MCF 10A (cell line): Measurements from ENCODE around the gene HECTD3. TPM values are rescaled to one million over a fixed set of nuclear protein-coding genes. Genes with fewer than 3 reads are reported as not detected.
"Not testable (repeated sequence)": the region's sequence is repeated elsewhere in the genome, so short reads cannot be mapped to it uniquely, and the experiment has no call there.

Experiments
- BruUV-seq: library from RNA; stranded (reverse); fragments of 400-500 nt; replicated peaks from 2 replicates; lab custom pipeline; 2021; lab: Mats Ljungman, UMichigan
- CTCF ChIA-PET: fragments of 300-600 bp; sonication (Branson Sonifier 250); formaldehyde crosslinking; extraction: SDS; loops from one replicate; lab custom pipeline; 2021; ENCODE audit warnings: antibody characterized with exemption, inconsistent platforms; lab: Yijun Ruan, JAX
- POLR2A ChIA-PET: fragments of 300-600, 350-650 bp; sonication (Branson Sonifier 250); formaldehyde crosslinking; extraction: SDS; loops from one replicate; lab custom pipeline; 2020; ENCODE audit warnings: antibody characterized with exemption, inconsistent platforms; lab: Yijun Ruan, JAX
- DNase-seq: peaks from one replicate; pipeline ENCODE4 v3.0.0-alpha.2; 2018; ENCODE audit not compliant: unreplicated experiment
- H3K27ac Mint-ChIP-seq: one replicate; pipeline ENCODE4 v1.8.0; 2022; ENCODE audit warnings: mild to moderate bottlenecking, low read depth, mixed read lengths; ENCODE audit not compliant: unreplicated experiment
- H3K27me3 Mint-ChIP-seq: one replicate; pipeline ENCODE4 v1.8.0; 2022; ENCODE audit warnings: mixed read lengths; ENCODE audit not compliant: insufficient read depth, unreplicated experiment
- H3K36me3 Mint-ChIP-seq: one replicate; pipeline ENCODE4 v1.8.0; 2022; ENCODE audit warnings: mild to moderate bottlenecking, moderate library complexity, mixed read lengths; ENCODE audit not compliant: insufficient read depth, unreplicated experiment
- H3K4me1 Mint-ChIP-seq: one replicate; pipeline ENCODE4 v1.8.0; 2022; ENCODE audit warnings: mixed read lengths; ENCODE audit not compliant: insufficient read depth, unreplicated experiment
- H3K4me3 Mint-ChIP-seq: one replicate; pipeline ENCODE4 v1.8.0; 2022; ENCODE audit warnings: mild to moderate bottlenecking, moderate library complexity, mixed read lengths; ENCODE audit not compliant: unreplicated experiment
- H3K9me3 Mint-ChIP-seq: one replicate; pipeline ENCODE4 v1.8.0; 2022; ENCODE audit warnings: mixed read lengths; ENCODE audit not compliant: unreplicated experiment
- CTCF ChIP-seq: fragments of 200-600 bp; IDR thresholded peaks from one replicate; pipeline ENCODE4 v1.8.0; 2022; ENCODE audit warnings: antibody characterized with exemption, mild to moderate bottlenecking; ENCODE audit not compliant: unreplicated experiment
- intact Hi-C: fragments of 100-400 bp; cut with micrococcal nuclease; formaldehyde crosslinking; loops from 2 replicates; pipeline ENCODE4 v1.14.1; 2022
- total RNA-seq: library from RNA; stranded (reverse); gene quantifications from 2 replicates; pipeline ENCODE4 v1.2.3, GENCODE V29; 2022

The HECTD3 gene
- total RNA-seq, 1 experiment from 2014 or later: 20.2 TPM

GRCh38 chr1:45002650-45003645, 8.2 kb downstream of the HECTD3 start:
- no TSS peak for BruUV-seq
- H3K4me1 Mint-ChIP-seq: no peaks in the 10 kb centered on the region
- POLR2A ChIA-PET: no interaction called here
- no peaks in the 10 kb centered on the region for H3K27me3 Mint-ChIP-seq
- intact Hi-C loops: no loop called here
- no peak overlapping the region for H3K27ac Mint-ChIP-seq
- DNase-seq: no peak
- CTCF ChIA-PET: interaction anchor here (0.6 to 1.8 kb wide), 4 partner anchors 9 to 168 kb away, joined by 3 to 7 read pairs (median 4); partner anchors contain the start of gene UROD
- no peak for TF ChIP-seq CTCF
- no peaks in the 10 kb centered on the region for H3K9me3 Mint-ChIP-seq
- H3K36me3 Mint-ChIP-seq: peaks cover 44% of the 10 kb centered on the region
- no peak overlapping the region for H3K4me3 Mint-ChIP-seq

GRCh38 chr1:45001576-45001975, 9.5 kb downstream of the HECTD3 start:
- H3K9me3 Mint-ChIP-seq, intact Hi-C loops, H3K27ac Mint-ChIP-seq, H3K4me3 Mint-ChIP-seq, BruUV-seq, H3K4me1 Mint-ChIP-seq, H3K27me3 Mint-ChIP-seq, DNase-seq: not testable (repeated sequence)
- H3K36me3 Mint-ChIP-seq: peaks cover 39% of the 10 kb centered on the region
- POLR2A ChIA-PET: interaction anchor here (2.2 kb wide), 1 partner anchor 11 kb away, joined by 5 read pairs; no protein-coding TSS in a partner anchor
- CTCF ChIA-PET: interaction anchor here (1.8 kb wide), 1 partner anchor 13 kb away, joined by 7 read pairs; no protein-coding TSS in a partner anchor

GRCh38 chr1:45001011-45001481, 10.1 kb downstream of the HECTD3 start:
- ChIA-PET CTCF (no interaction called here), POLR2A (interaction anchor here (1.0 to 2.2 kb wide), 2 partner anchors 10 to 12 kb away, joined by 5 to 6 read pairs; partner anchors contain the start of gene HECTD3)
- Mint-ChIP-seq H3K4me3 (no peak overlapping the region), H3K36me3 (peaks cover 34% of the 10 kb centered on the region), H3K27ac (no peak overlapping the region), H3K9me3 (no peaks in the 10 kb centered on the region), H3K27me3 (no peaks in the 10 kb centered on the region), H3K4me1 (no peaks in the 10 kb centered on the region)
- no TSS peak for BruUV-seq
- no peak for DNase-seq
- TF ChIP-seq CTCF: no peak
- intact Hi-C loops: no loop called here

- no TSS peak for BruUV-seq
- ChIA-PET POLR2A (interaction anchor here (1.1 kb wide), 1 partner anchor 13 kb away, joined by 3 read pairs; the partner anchor contains the start of gene UROD), CTCF (no interaction called here)
- H3K4me3 Mint-ChIP-seq: no peak overlapping the region
- no peak for TF ChIP-seq CTCF
- peaks cover 19% of the 10 kb centered on the region for H3K36me3 Mint-ChIP-seq
- no peaks in the 10 kb centered on the region for H3K9me3 Mint-ChIP-seq
- no peak overlapping the region for H3K27ac Mint-ChIP-seq
- no peak for DNase-seq
- H3K27me3 Mint-ChIP-seq: no peaks in the 10 kb centered on the region
- no peaks in the 10 kb centered on the region for H3K4me1 Mint-ChIP-seq
- intact Hi-C loops: no loop called here
Measured at GRCh38 chr1:44999232-44999631, 11.9 kb downstream of the HECTD3 start.
